HG03354 (cell line): ENCODE data around the gene AOPEP.

Source experiments
- ATAC-seq: cut with Tn5 transposase; IDR thresholded peaks from one replicate; pipeline ENCODE4 v1.9.1; 2021; ENCODE audit warnings: mild to moderate bottlenecking; ENCODE audit not compliant: unreplicated experiment, poor library complexity, severe bottlenecking

Gene AOPEP

GRCh38 chr9:95104980-95105379, 378.5 kb downstream of the AOPEP start:
- ATAC-seq = no peak

GRCh38 chr9:95105519-95106287, 379.2 kb downstream of the AOPEP start:
- ATAC-seq = no peak

GRCh38 chr9:95107001-95107749, 380.7 kb downstream of the AOPEP start:
- ATAC-seq = no peak

- ATAC-seq = no peak
Observed at GRCh38 chr9:95107976-95108375, 381.5 kb downstream of the AOPEP start.

GRCh38 chr9:95108777-95109176, 382.3 kb downstream of the AOPEP start:
- no peak for ATAC-seq

- ATAC-seq = no peak
Observed at GRCh38 chr9:95109456-95109855, 383.0 kb downstream of the AOPEP start.

- no peak for ATAC-seq
Observed at GRCh38 chr9:95110921-95111525, 384.5 kb downstream of the AOPEP start.

GRCh38 chr9:95111716-95112115, 385.2 kb downstream of the AOPEP start:
- no peak for ATAC-seq

GRCh38 chr9:95112436-95113280, 386.2 kb downstream of the AOPEP start:
- ATAC-seq = no peak

GRCh38 chr9:95115104-95115503, 388.6 kb downstream of the AOPEP start:
- no peak for ATAC-seq

- no peak for ATAC-seq
Observed at GRCh38 chr9:95116002-95116807, 389.7 kb downstream of the AOPEP start.

- ATAC-seq = no peak
Observed at GRCh38 chr9:95116808-95117204, 390.3 kb downstream of the AOPEP start.

- ATAC-seq = no peak
Observed at GRCh38 chr9:95118596-95118995, 392.1 kb downstream of the AOPEP start.

GRCh38 chr9:95120781-95121370, 394.4 kb downstream of the AOPEP start:
- ATAC-seq = no peak

GRCh38 chr9:95124582-95125367, 398.3 kb downstream of the AOPEP start:
- ATAC-seq = no peak

- no peak for ATAC-seq
Observed at GRCh38 chr9:95125652-95126051, 399.2 kb downstream of the AOPEP start.

GRCh38 chr9:95126739-95127138, 400.2 kb downstream of the AOPEP start:
- no peak for ATAC-seq
